ENCODE data around the gene NDUFB11. TPM values are rescaled to one million over a fixed set of nuclear protein-coding genes. Genes with fewer than 3 reads are reported as not detected.

Gene NDUFB11
- total and polyA plus RNA-seq, 5 donors from 2014 or later: 50.3 to 190 (median 179) TPM

- DNase-seq: no peak
- no peak for ATAC-seq (ENCODE audit: low read depth in 2 of 2)
These were observed 21.6 kb upstream of the NDUFB11 start for GRCh38 chrX:47166126-47166525.

GRCh38 chrX:47164420-47164819 lies 19.9 kb upstream of the NDUFB11 start:
- Mint-ChIP-seq H3K4me1 (peaks cover 0 to 13% (median 9%) of the 10 kb centered on the region in 4 donors), H3K27ac (no peak overlapping the region)

More at GRCh38 chrX:47166126-47166525, 21.6 kb upstream of the NDUFB11 start:
- Histone ChIP-seq H3K36me3 (ENCODE audit: control insufficient read depth, insufficient read depth, low read length) (peaks cover 11% of the 10 kb centered on the region), H3K27me3 (ENCODE audit: control insufficient read depth, insufficient read depth, low read length) (no peaks in the 10 kb centered on the region), H3K27ac (ENCODE audit: insufficient read depth, low read length, poor library complexity, severe bottlenecking) (no peak overlapping the region), H3K4me3 (ENCODE audit: low read depth, low read length) (no peak overlapping the region), H3K9me3 (ENCODE audit: control insufficient read depth in 2 of 2, low read length in 2 of 2) (no peaks in the 10 kb centered on the region), H3K4me1 (ENCODE audit: control insufficient read depth, insufficient read depth, low read length, poor library complexity, severe bottlenecking) (no peaks in the 10 kb centered on the region)
- peaks cover 0 to 6% (median 4%) of the 10 kb centered on the region in 4 donors for H3K4me1 Mint-ChIP-seq
- H3K36me3 Mint-ChIP-seq: no peaks in the 10 kb centered on the region
- H3K27me3 Mint-ChIP-seq: no peaks in the 10 kb centered on the region
- peaks cover 0 to 2% (median 0%) of the 10 kb centered on the region in 7 donors for H3K9me3 Mint-ChIP-seq
- no peak overlapping the region for H3K27ac Mint-ChIP-seq
- no peak overlapping the region for H3K4me3 Mint-ChIP-seq

GRCh38 chrX:47162927-47163583 lies 18.6 kb upstream of the NDUFB11 start:
- no peaks in the 10 kb centered on the region for H3K27me3 Mint-ChIP-seq
- H3K9me3 Mint-ChIP-seq: peaks cover 0 to 2% (median 0%) of the 10 kb centered on the region in 7 donors
- peak overlapping the region in 1 of 3 donors; percentile 56 for H3K27ac Mint-ChIP-seq

More at GRCh38 chrX:47164420-47164819, 19.9 kb upstream of the NDUFB11 start:
- H3K27ac ChIP-seq (ENCODE audit: insufficient read depth, low read length, poor library complexity, severe bottlenecking): no peak overlapping the region
- ATAC-seq (ENCODE audit: low read depth in 2 of 2): no peak
- H3K4me3 ChIP-seq (ENCODE audit: low read depth, low read length): no peak overlapping the region
- Mint-ChIP-seq H3K27me3 (no peaks in the 10 kb centered on the region), H3K9me3 (peaks cover 0 to 2% (median 0%) of the 10 kb centered on the region in 7 donors), H3K4me3 (no peak overlapping the region), H3K36me3 (no peaks in the 10 kb centered on the region)
- no peaks in the 10 kb centered on the region for H3K9me3 ChIP-seq (ENCODE audit: control insufficient read depth in 2 of 2, low read length in 2 of 2)
- no peaks in the 10 kb centered on the region for H3K4me1 ChIP-seq (ENCODE audit: control insufficient read depth, insufficient read depth, low read length, poor library complexity, severe bottlenecking)
- no peak for DNase-seq
- no peaks in the 10 kb centered on the region for H3K36me3 ChIP-seq (ENCODE audit: control insufficient read depth, insufficient read depth, low read length)
- H3K27me3 ChIP-seq (ENCODE audit: control insufficient read depth, insufficient read depth, low read length): no peaks in the 10 kb centered on the region

GRCh38 chrX:47160781-47161180 lies 16.3 kb upstream of the NDUFB11 start:
- Histone ChIP-seq H3K36me3 (ENCODE audit: control insufficient read depth, insufficient read depth, low read length) (peaks cover 8% of the 10 kb centered on the region), H3K4me3 (ENCODE audit: low read depth, low read length) (no peak overlapping the region), H3K9me3 (ENCODE audit: control insufficient read depth in 2 of 2, low read length in 2 of 2) (no peaks in the 10 kb centered on the region), H3K4me1 (ENCODE audit: control insufficient read depth, insufficient read depth, low read length, poor library complexity, severe bottlenecking) (no peaks in the 10 kb centered on the region), H3K27me3 (ENCODE audit: control insufficient read depth, insufficient read depth, low read length) (no peaks in the 10 kb centered on the region), H3K27ac (ENCODE audit: insufficient read depth, low read length, poor library complexity, severe bottlenecking) (no peak overlapping the region)
- Mint-ChIP-seq H3K4me3 (no peak overlapping the region), H3K9me3 (peaks cover 0 to 2% (median 0%) of the 10 kb centered on the region in 7 donors), H3K27ac (peak overlapping the region in 2 of 3 donors; percentile 32 to 38), H3K36me3 (peaks cover 9% of the 10 kb centered on the region), H3K4me1 (peaks cover 0 to 13% (median 7%) of the 10 kb centered on the region in 4 donors), H3K27me3 (no peaks in the 10 kb centered on the region)
- DNase-seq: no peak
- no peak for ATAC-seq (ENCODE audit: low read depth in 2 of 2)

More at GRCh38 chrX:47162927-47163583, 18.6 kb upstream of the NDUFB11 start:
- H3K4me3 ChIP-seq (ENCODE audit: low read depth, low read length): no peak overlapping the region
- H3K4me1 ChIP-seq (ENCODE audit: control insufficient read depth, insufficient read depth, low read length, poor library complexity, severe bottlenecking): no peaks in the 10 kb centered on the region
- no peaks in the 10 kb centered on the region for H3K9me3 ChIP-seq (ENCODE audit: control insufficient read depth in 2 of 2, low read length in 2 of 2)
- Mint-ChIP-seq H3K4me1 (peaks cover 0 to 13% (median 8%) of the 10 kb centered on the region in 4 donors), H3K36me3 (peaks cover 4% of the 10 kb centered on the region), H3K4me3 (no peak overlapping the region)
- no peak for DNase-seq
- no peak for ATAC-seq (ENCODE audit: low read depth in 2 of 2)
- H3K27ac ChIP-seq (ENCODE audit: insufficient read depth, low read length, poor library complexity, severe bottlenecking): no peak overlapping the region
- H3K27me3 ChIP-seq (ENCODE audit: control insufficient read depth, insufficient read depth, low read length): no peaks in the 10 kb centered on the region
- no peaks in the 10 kb centered on the region for H3K36me3 ChIP-seq (ENCODE audit: control insufficient read depth, insufficient read depth, low read length)

GRCh38 chrX:47158781-47159180 lies 14.3 kb upstream of the NDUFB11 start:
- H3K4me1 ChIP-seq (ENCODE audit: control insufficient read depth, insufficient read depth, low read length, poor library complexity, severe bottlenecking): no peaks in the 10 kb centered on the region
- ATAC-seq (ENCODE audit: low read depth in 2 of 2): no peak
- H3K4me1 Mint-ChIP-seq: peaks cover 0 to 8% (median 6%) of the 10 kb centered on the region in 4 donors
- no peak overlapping the region for H3K27ac Mint-ChIP-seq
- no peaks in the 10 kb centered on the region for H3K27me3 ChIP-seq (ENCODE audit: control insufficient read depth, insufficient read depth, low read length)
- no peak for DNase-seq
- H3K4me3 Mint-ChIP-seq: no peak overlapping the region
- no peaks in the 10 kb centered on the region for H3K9me3 ChIP-seq (ENCODE audit: control insufficient read depth in 2 of 2, low read length in 2 of 2)
- H3K4me3 ChIP-seq (ENCODE audit: low read depth, low read length): no peak overlapping the region
- H3K27me3 Mint-ChIP-seq: no peaks in the 10 kb centered on the region
- no peaks in the 10 kb centered on the region for H3K9me3 Mint-ChIP-seq
- H3K27ac ChIP-seq (ENCODE audit: insufficient read depth, low read length, poor library complexity, severe bottlenecking): no peak overlapping the region
- H3K36me3 Mint-ChIP-seq: peaks cover 9% of the 10 kb centered on the region
- H3K36me3 ChIP-seq (ENCODE audit: control insufficient read depth, insufficient read depth, low read length): peaks cover 14% of the 10 kb centered on the region

GRCh38 chrX:47158131-47158530 lies 13.6 kb upstream of the NDUFB11 start:
- Mint-ChIP-seq H3K4me3 (no peak overlapping the region), H3K36me3 (peaks cover 9% of the 10 kb centered on the region), H3K27me3 (no peaks in the 10 kb centered on the region), H3K4me1 (peaks cover 0 to 10% (median 7%) of the 10 kb centered on the region in 4 donors), H3K9me3 (no peaks in the 10 kb centered on the region), H3K27ac (no peak overlapping the region)
- Histone ChIP-seq H3K27ac (ENCODE audit: insufficient read depth, low read length, poor library complexity, severe bottlenecking) (no peak overlapping the region), H3K4me1 (ENCODE audit: control insufficient read depth, insufficient read depth, low read length, poor library complexity, severe bottlenecking) (no peaks in the 10 kb centered on the region), H3K4me3 (ENCODE audit: low read depth, low read length) (no peak overlapping the region), H3K9me3 (ENCODE audit: control insufficient read depth in 2 of 2, low read length in 2 of 2) (no peaks in the 10 kb centered on the region), H3K36me3 (ENCODE audit: control insufficient read depth, insufficient read depth, low read length) (peaks cover 14% of the 10 kb centered on the region), H3K27me3 (ENCODE audit: control insufficient read depth, insufficient read depth, low read length) (no peaks in the 10 kb centered on the region)
- no peak for DNase-seq
- ATAC-seq (ENCODE audit: low read depth in 2 of 2): no peak

GRCh38 chrX:47156611-47157520 lies 12.4 kb upstream of the NDUFB11 start:
- H3K4me3 Mint-ChIP-seq: no peak overlapping the region
- H3K4me3 ChIP-seq (ENCODE audit: low read depth, low read length): no peak overlapping the region
- H3K9me3 ChIP-seq (ENCODE audit: control insufficient read depth in 2 of 2, low read length in 2 of 2): no peaks in the 10 kb centered on the region
- H3K4me1 Mint-ChIP-seq: peaks cover 0 to 14% (median 8%) of the 10 kb centered on the region in 4 donors
- H3K9me3 Mint-ChIP-seq: no peaks in the 10 kb centered on the region
- H3K4me1 ChIP-seq (ENCODE audit: control insufficient read depth, insufficient read depth, low read length, poor library complexity, severe bottlenecking): no peaks in the 10 kb centered on the region
- no peak overlapping the region for H3K27ac ChIP-seq (ENCODE audit: insufficient read depth, low read length, poor library complexity, severe bottlenecking)
- no peaks in the 10 kb centered on the region for H3K27me3 ChIP-seq (ENCODE audit: control insufficient read depth, insufficient read depth, low read length)
- peaks cover 14% of the 10 kb centered on the region for H3K36me3 ChIP-seq (ENCODE audit: control insufficient read depth, insufficient read depth, low read length)
- no peak for ATAC-seq (ENCODE audit: low read depth in 2 of 2)
- no peak for DNase-seq
- no peaks in the 10 kb centered on the region for H3K27me3 Mint-ChIP-seq
- peaks cover 9% of the 10 kb centered on the region for H3K36me3 Mint-ChIP-seq
- no peak overlapping the region for H3K27ac Mint-ChIP-seq

Measured in CD4-positive, CD25-positive, alpha-beta regulatory T cell (primary cell).